Activated CD4-positive, alpha-beta T cell treated with anti-CD3 and anti-CD28 coated beads, Interleukin-2, amount 50 U/mL, for 24 hours (primary cell): ENCODE data around the gene TGFB1.
"Not testable (repeated sequence)": the region's sequence is repeated elsewhere in the genome, so short reads cannot be mapped to it uniquely, and the experiment has no call there.

Experiments used
- DNase-seq, 2 donors: peaks; one replicate each; pipeline ENCODE4 v3.0.0-alpha.2; 2020; ENCODE audit warnings: low read depth in 1 of 2, low spot score in 1 of 2

Gene TGFB1

GRCh38 chr19:41353466-41354342 lies at the start of gene TGFB1:
Gene TGFB1 (minus strand): TSS chr19:41353922. CDS start chr19:41353044, 878 bp downstream.
- DNase-seq: peak; percentile 80 to 83

GRCh38 chr19:41402010-41402409 lies 48.3 kb upstream of the TGFB1 start:
- DNase-seq: no peak

- no peak for DNase-seq
Measured at GRCh38 chr19:41401483-41401882, 47.8 kb upstream of the TGFB1 start.

GRCh38 chr19:41399525-41399924 lies 45.8 kb upstream of the TGFB1 start:
- DNase-seq: no peak

- no peak for DNase-seq
Measured at GRCh38 chr19:41399091-41399490, 45.4 kb upstream of the TGFB1 start.

GRCh38 chr19:41398598-41398997 lies 44.9 kb upstream of the TGFB1 start:
- no peak for DNase-seq

- no peak for DNase-seq
Measured at GRCh38 chr19:41398050-41398418, 44.3 kb upstream of the TGFB1 start.

GRCh38 chr19:41397086-41398049 lies 43.6 kb upstream of the TGFB1 start, which contains the start of the genes BCKDHA and EXOSC5:
Gene BCKDHA (plus strand): TSS chr19:41397818. CDS start chr19:41397828, 10 bp downstream.
Gene EXOSC5 (minus strand): TSS chr19:41397359. CDS start chr19:41397328, 31 bp downstream.
- DNase-seq: peak; percentile 95 to 99

- DNase-seq: no peak
Measured at GRCh38 chr19:41395355-41395754, 41.6 kb upstream of the TGFB1 start.

- no peak for DNase-seq
Measured at GRCh38 chr19:41392775-41393174, 39.1 kb upstream of the TGFB1 start.

GRCh38 chr19:41391618-41392017 lies 37.9 kb upstream of the TGFB1 start:
- no peak for DNase-seq

GRCh38 chr19:41386442-41386841 lies 32.7 kb upstream of the TGFB1 start:
- DNase-seq: no peak

GRCh38 chr19:41384351-41384750 lies 30.6 kb upstream of the TGFB1 start:
- DNase-seq: no peak

- DNase-seq: not testable (repeated sequence)
Measured at GRCh38 chr19:41381536-41381935, 27.8 kb upstream of the TGFB1 start.

- DNase-seq: no peak
Measured at GRCh38 chr19:41377977-41378709, 24.4 kb upstream of the TGFB1 start.

- no peak for DNase-seq
Measured at GRCh38 chr19:41376998-41377365, 23.3 kb upstream of the TGFB1 start.

GRCh38 chr19:41376241-41376997 lies 22.7 kb upstream of the TGFB1 start, which contains the start of gene TMEM91:
Gene TMEM91 (plus strand): TSS chr19:41376533. CDS start chr19:41378310, 1,777 bp downstream.
- no peak for DNase-seq

- DNase-seq: no peak
Measured at GRCh38 chr19:41373993-41374392, 20.3 kb upstream of the TGFB1 start.

- DNase-seq: no peak
Measured at GRCh38 chr19:41372501-41372900, 18.8 kb upstream of the TGFB1 start.

GRCh38 chr19:41371541-41371940 lies 17.8 kb upstream of the TGFB1 start:
- DNase-seq: no peak
